Spleen (tissue), 11 donors: ENCODE results near the gene FOXL2NB. TPM values are rescaled to one million over a fixed set of nuclear protein-coding genes. Genes with fewer than 3 reads are reported as not detected.
A peak's percentile ranks its signal among the peaks of the same experiment; 100 is the strongest.

Source experiments
- DNase-seq: peaks from one replicate; pipeline ENCODE4 v3.0.0-alpha.2; 2020
- H3K27ac ChIP-seq, 8 donors: fragments of 200-600 bp; sonication (generic) in 7 of 8; 1 replicate in 4 of 8; 2 replicates in 4 of 8; pipeline versions ENCODE4 v1.5.0 to v1.8.0; 2016 to 2021; ENCODE audit warnings: inconsistent platforms in 4 of 8, mild to moderate bottlenecking in 4 of 8, moderate library complexity in 1 of 8
- H3K27me3 ChIP-seq, 7 donors: fragments of 200-600 bp; sonication (generic) in 6 of 7; replicated peaks in 1 of 7; 1 replicate in 4 of 7; 2 replicates in 3 of 7; pipeline versions ENCODE4 v1.5.0 to v1.8.0; 2016 to 2021; ENCODE audit warnings: inconsistent platforms in 3 of 7, mild to moderate bottlenecking in 1 of 7
- H3K36me3 ChIP-seq, 6 donors: fragments of 200-600 bp; sonication (generic) in 5 of 6; 1 replicate in 4 of 6; 2 replicates in 2 of 6; pipeline versions ENCODE4 v1.5.0 to v1.8.0; 2016 to 2021; ENCODE audit warnings: inconsistent platforms in 2 of 6
- H3K4me1 ChIP-seq, 6 donors: fragments of 200-600 bp; sonication (generic) in 5 of 6; 1 replicate in 3 of 6; 2 replicates in 3 of 6; pipeline versions ENCODE4 v1.5.0 to v1.8.0; 2016 to 2021; ENCODE audit warnings: inconsistent platforms in 3 of 6
- H3K4me3 ChIP-seq, 8 donors: fragments of 200-600 bp; sonication (generic) in 7 of 8; 1 replicate in 4 of 8; 2 replicates in 4 of 8; pipeline versions ENCODE4 v1.5.0 to v1.8.0; 2016 to 2021; ENCODE audit warnings: inconsistent platforms in 4 of 8, mild to moderate bottlenecking in 4 of 8, moderate library complexity in 2 of 8
- H3K9me3 ChIP-seq, 8 donors: fragments of 200-600 bp; sonication (generic) in 7 of 8; 1 replicate in 4 of 8; 2 replicates in 4 of 8; pipeline versions ENCODE4 v1.5.0 to v1.8.0; 2016 to 2021; ENCODE audit warnings: inconsistent platforms in 4 of 8
- POLR2A ChIP-seq, 3 donors: fragments of 450-650 bp; IDR thresholded peaks; one replicate each; pipeline ENCODE4 v1.5.1; 2017; ENCODE audit warnings: antibody characterized with exemption in 3 of 3, mild to moderate bottlenecking in 1 of 3
- POLR2AphosphoS5 ChIP-seq, 3 donors: sonication (generic); formaldehyde crosslinking; IDR thresholded peaks; one replicate each; pipeline ENCODE4 v1.5.1; 2017; ENCODE audit warnings: antibody characterized with exemption in 3 of 3
- WGBS, 5 donors: extraction: QIAGEN DNeasy Blood & Tissue Kit in 3 of 5; methylation state at CpG; one replicate each; pipeline versions ENCODE4 v1.1.5 to v1.1.7; 2013 to 2018; 5-methylcytosine and 5-hydroxymethylcytosine counted together
- intact Hi-C: fragments of 100-400 bp; cut with DNase I; formaldehyde crosslinking; loops from one replicate; pipeline ENCODE4 v1.15.0; 2023; ENCODE audit warnings: low total_unique reads
- polyA plus RNA-seq, 3 donors: library from polyadenylated mRNA; stranded (reverse); fragments of 200-250 nt; gene quantifications; one replicate each; pipeline ENCODE4 v1.2.1, GENCODE V29; 2013
- total RNA-seq, 7 donors: library from RNA; depleted of rRNA in 3 of 7; stranded (reverse); fragments of >200 nt in 3 of 7; fragmentation: NEBNext Ultra II Directional in 4 of 7; extraction: Animal tissue kit (Norgen Biotek cat#: 25700) in 4 of 7; gene quantifications; one replicate each; pipeline versions ENCODE4 v1.1.0 to v1.2.1, GENCODE V29; 2016 to 2021
- TF ChIP-seq, protein P1 (sequence below), 11 experiments: fragments of 200-600 bp in 7 of 11; fragments of 450-650 bp in 4 of 11; sonication (generic) in 4 of 11; IDR thresholded peaks in 8 of 11; conservative IDR thresholded peaks in 3 of 11; 1 replicate in 7 of 11; 2 replicates in 4 of 11; pipeline versions ENCODE4 v1.4.0 to v1.8.0; 2016 to 2021; ENCODE audit warnings: antibody characterized with exemption in 11 of 11, inconsistent platforms in 4 of 11, mild to moderate bottlenecking in 1 of 11
- donor health status: healthy with polysubstance abuse.
- donor health status: DM: no; HTN: no; CAD: no; lungs with moderate emphysema.
- donor health status: DM: no; HTN: no; CAD: no.
- donor health status: Bipolar disorder and iron deficiency.
- donor health status: healthy.
- donor health status: DM: no; HTN: no; CAD: no.
- donor health status: DM: yes; HTN: yes; CAD: no.

FOXL2NB gene
- total and polyA plus RNA-seq, 10 donors, result 0.04 TPM; not detected in 9

DNA sequence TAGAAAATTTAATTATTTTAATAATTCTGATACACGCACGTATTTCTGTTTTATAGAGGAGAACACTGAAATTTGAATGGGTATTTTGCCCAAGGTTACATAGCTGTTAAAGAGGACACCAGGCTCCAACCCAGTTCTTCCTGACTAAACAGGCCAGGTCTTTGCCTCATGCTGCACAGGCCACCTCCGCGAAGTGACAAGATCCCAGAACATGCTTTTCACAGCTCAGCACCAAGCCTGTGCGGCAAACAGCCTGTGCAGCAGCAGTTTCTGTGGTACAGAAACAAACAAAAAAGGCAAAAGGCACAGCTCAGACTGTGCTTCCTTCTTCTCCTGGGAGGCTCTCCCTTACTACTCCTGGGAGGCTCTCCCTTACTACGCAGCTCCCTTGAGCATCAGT is 6.6 kb upstream of the FOXL2NB start:
- intact Hi-C loops, result no loop called here
- Histone ChIP-seq H3K27me3 (peaks cover 36 to 100% (median 100%) of the 10 kb centered on the region in 7 donors), H3K27ac (no peak overlapping the region), H3K9me3 (no peaks in the 10 kb centered on the region), H3K4me3 (no peak overlapping the region), H3K36me3 (no peaks in the 10 kb centered on the region), H3K4me1 (peaks cover 45 to 73% (median 63%) of the 10 kb centered on the region in 6 donors)
- no peak for DNase-seq
- TF ChIP-seq POLR2AphosphoS5 (IDR thresholded peaks at IDR 0.05) (no peak), POLR2A (IDR thresholded peaks at IDR 0.05) (no peak)
- TF ChIP-seq, protein P1, sequence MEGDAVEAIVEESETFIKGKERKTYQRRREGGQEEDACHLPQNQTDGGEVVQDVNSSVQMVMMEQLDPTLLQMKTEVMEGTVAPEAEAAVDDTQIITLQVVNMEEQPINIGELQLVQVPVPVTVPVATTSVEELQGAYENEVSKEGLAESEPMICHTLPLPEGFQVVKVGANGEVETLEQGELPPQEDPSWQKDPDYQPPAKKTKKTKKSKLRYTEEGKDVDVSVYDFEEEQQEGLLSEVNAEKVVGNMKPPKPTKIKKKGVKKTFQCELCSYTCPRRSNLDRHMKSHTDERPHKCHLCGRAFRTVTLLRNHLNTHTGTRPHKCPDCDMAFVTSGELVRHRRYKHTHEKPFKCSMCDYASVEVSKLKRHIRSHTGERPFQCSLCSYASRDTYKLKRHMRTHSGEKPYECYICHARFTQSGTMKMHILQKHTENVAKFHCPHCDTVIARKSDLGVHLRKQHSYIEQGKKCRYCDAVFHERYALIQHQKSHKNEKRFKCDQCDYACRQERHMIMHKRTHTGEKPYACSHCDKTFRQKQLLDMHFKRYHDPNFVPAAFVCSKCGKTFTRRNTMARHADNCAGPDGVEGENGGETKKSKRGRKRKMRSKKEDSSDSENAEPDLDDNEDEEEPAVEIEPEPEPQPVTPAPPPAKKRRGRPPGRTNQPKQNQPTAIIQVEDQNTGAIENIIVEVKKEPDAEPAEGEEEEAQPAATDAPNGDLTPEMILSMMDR (IDR thresholded peaks at IDR 0.05 in 8 of 11, conservative IDR thresholded peaks at IDR 0.05 in 3 of 11), result no peak
- 48 to 63% (median 61%) methylated on average over 6 of the region's 6 CpGs for WGBS, 5 donors

DNA sequence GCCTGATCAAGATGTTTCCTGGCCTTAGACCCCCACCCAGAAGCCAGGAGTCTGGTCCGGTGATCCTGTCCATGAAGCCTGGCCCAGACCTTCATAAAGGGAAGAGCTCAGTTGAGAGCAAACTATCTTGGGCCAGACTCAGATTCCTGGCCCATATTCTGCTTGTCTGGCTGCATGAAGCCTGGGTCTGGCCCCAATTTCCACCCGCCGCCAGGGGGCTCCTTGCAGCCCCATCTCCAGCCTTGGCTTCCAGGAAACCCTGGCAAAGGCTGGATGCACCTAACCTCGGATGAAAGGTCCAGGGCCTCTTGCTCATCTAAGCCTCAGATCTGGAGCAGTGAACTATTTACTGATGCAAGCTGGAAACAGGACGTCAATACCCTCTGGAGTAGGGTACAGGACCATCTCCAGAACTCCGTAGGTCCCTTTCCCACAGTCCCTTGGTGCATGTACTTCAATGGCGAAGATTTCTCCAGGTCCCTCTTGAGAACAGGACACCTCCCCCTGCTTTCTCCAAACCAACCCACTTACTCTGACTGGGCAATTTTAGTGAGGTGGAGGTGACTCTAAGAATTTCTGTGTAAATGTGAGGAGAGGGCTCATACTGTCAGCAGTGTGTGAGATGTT is 5.6 kb upstream of the FOXL2NB start:
- DNase-seq, result no peak
- TF ChIP-seq, protein P1 (IDR thresholded peaks at IDR 0.05 in 8 of 11, conservative IDR thresholded peaks at IDR 0.05 in 3 of 11), result peak in 5 of 11 experiments; percentile 24 to 51 (median 35)
- no peak for TF ChIP-seq POLR2A (IDR thresholded peaks at IDR 0.05)
- no peak overlapping the region for H3K4me3 ChIP-seq
- no peaks in the 10 kb centered on the region for H3K36me3 ChIP-seq
- WGBS, 5 donors, result 47 to 60% (median 51%) methylated on average over 6 to 7 of the region's 7 CpGs
- H3K27ac ChIP-seq, result no peak overlapping the region
- H3K9me3 ChIP-seq, result no peaks in the 10 kb centered on the region
- H3K27me3 ChIP-seq, result peaks cover 38 to 100% (median 100%) of the 10 kb centered on the region in 7 donors
- intact Hi-C loops, result no loop called here
- H3K4me1 ChIP-seq, result peaks cover 42 to 73% (median 62%) of the 10 kb centered on the region in 6 donors

DNA sequence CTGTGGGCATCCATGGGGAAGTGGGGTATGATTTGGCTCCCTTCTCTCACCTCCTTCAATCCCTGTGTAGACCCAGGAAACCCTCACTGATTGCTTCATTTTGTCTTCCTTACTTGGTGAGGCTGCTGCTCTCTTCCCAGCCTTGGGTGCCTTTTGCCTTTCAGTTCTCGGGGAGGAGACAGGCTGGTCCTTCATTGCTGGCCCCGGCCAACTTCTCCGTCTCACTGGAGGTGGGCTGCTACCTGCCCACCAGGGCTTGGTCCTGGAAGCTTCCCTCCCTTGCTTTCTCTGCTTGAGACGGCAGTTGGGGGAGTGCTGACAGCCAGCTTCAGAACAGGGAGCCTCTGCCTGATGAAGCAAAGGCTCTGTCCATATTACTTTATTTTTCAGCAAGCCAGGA is 4.7 kb upstream of the FOXL2NB start:
- Histone ChIP-seq H3K27ac (no peak overlapping the region), H3K36me3 (no peaks in the 10 kb centered on the region), H3K27me3 (peaks cover 41 to 100% (median 100%) of the 10 kb centered on the region in 7 donors), H3K4me3 (no peak overlapping the region), H3K4me1 (peaks cover 43 to 73% (median 62%) of the 10 kb centered on the region in 6 donors), H3K9me3 (no peaks in the 10 kb centered on the region)
- intact Hi-C loops, result no loop called here
- no peak for DNase-seq
- WGBS, 5 donors, result 75 to 85% (median 77%) methylated on average over 4 of the region's 4 CpGs
- no peak for TF ChIP-seq POLR2A (IDR thresholded peaks at IDR 0.05)
- no peak for TF ChIP-seq POLR2AphosphoS5 (IDR thresholded peaks at IDR 0.05)
- TF ChIP-seq, protein P1 (IDR thresholded peaks at IDR 0.05 in 8 of 11, conservative IDR thresholded peaks at IDR 0.05 in 3 of 11), result no peak

GRCh38 chr3:138942861-138943623 is 4.0 kb upstream of the FOXL2NB start:
- no peak overlapping the region for H3K27ac ChIP-seq
- H3K4me1 ChIP-seq, result peaks cover 37 to 71% (median 56%) of the 10 kb centered on the region in 6 donors
- no peak overlapping the region for H3K4me3 ChIP-seq
- TF ChIP-seq POLR2A (IDR thresholded peaks at IDR 0.05), result no peak
- TF ChIP-seq, protein P1 (IDR thresholded peaks at IDR 0.05 in 8 of 11, conservative IDR thresholded peaks at IDR 0.05 in 3 of 11), result peak in 1 of 11 experiments; percentile 9
- peak in 2 of 3 donors; percentile 18 to 47 for TF ChIP-seq POLR2AphosphoS5 (IDR thresholded peaks at IDR 0.05)
- no peaks in the 10 kb centered on the region for H3K36me3 ChIP-seq
- no peaks in the 10 kb centered on the region for H3K9me3 ChIP-seq
- intact Hi-C loops, result no loop called here
- no peak for DNase-seq
- 12 to 22% (median 18%) methylated on average over 16 to 25 of the region's 25 CpGs for WGBS, 5 donors
- peaks cover 40 to 100% (median 99%) of the 10 kb centered on the region in 7 donors for H3K27me3 ChIP-seq
